Stimulated activated CD8-positive, alpha-beta memory T cell treated with anti-CD3 and anti-CD28 coated beads, Interleukin-7, amount 100 ng/mL, for 4 hours (primary cell): Measurements from ENCODE around the gene TTPAL.

Source experiments
- DNase-seq, 2 donors: peaks; one replicate each; pipeline ENCODE4 v3.0.0-alpha.2; 2020; ENCODE audit warnings: low read depth in 2 of 2

TTPAL gene

DNA sequence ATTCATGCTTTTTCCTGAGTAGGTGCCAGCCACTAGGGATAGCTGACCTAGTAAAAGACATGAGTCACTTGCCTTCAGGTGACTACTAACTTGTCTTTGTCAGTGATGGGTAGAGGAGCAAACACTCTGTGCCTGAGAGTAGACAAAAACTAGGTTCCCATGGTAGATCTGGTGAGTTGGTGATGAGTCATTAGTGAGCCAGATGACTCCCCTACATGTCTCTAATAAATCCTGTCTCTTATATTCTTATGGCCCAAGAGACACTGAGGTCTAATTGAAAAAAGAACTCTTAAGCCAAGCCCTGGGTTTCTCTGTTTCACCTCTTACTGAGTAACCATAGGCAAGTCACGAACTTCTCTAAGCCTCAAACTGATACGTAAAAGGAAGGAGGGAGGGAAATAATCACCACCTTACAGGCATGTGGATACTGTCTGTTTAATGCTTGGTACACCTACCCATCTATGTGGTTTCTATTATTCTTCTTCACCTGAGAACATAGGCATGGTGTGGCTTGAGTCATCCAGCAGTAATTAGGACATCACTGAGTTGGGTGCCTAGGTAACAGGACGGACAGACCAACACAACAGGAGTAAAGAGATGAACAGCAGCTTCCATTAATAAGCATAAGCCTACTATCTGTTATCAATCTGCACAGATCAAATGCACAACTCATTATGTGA, 20.3 kb downstream of the TTPAL start:
- DNase-seq = no peak

DNA sequence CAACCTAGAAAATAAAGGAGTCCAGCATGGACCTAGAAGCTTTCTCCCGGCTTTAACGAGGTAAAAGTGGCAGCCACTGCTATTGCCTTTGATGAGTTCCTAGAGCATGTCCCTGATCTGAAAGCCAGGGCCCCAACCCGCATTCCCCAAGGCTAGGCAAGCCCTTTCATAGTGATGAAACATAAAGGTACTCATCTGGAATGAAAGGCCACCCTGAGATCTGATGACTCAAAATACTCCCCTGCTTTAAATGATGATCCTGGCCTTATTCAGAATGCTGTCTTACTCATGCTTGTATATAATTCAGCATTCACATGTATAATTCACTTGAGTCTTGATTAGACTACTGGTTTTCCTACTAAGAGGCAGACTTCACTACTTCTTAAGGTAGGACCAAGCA, 21.3 kb downstream of the TTPAL start:
- DNase-seq = no peak

- DNase-seq = no peak
Measured at GRCh38 chr20:44497761-44498160, 22.1 kb downstream of the TTPAL start.

DNA sequence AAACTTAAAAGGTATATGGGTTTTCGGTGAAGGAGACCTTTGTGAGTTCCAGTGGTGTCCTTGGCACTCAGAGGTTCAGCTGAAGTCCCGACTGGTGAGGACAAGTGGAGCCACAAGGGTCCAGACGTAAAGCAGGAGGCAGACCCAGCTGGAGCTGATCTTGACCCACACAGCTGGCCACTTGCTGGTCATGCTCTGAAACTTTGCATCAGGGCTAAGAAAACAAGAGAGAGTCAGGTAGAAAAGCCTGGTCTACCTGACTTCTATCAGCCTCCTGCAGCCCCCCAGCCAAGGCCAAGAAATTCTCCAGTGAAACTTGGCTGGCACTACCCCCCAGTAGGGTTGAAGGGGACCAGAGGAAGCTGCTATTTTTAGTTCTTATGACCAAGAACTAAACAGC, 24.5 kb downstream of the TTPAL start:
- DNase-seq = no peak

- DNase-seq = no peak
Measured at GRCh38 chr20:44501448-44501847, 25.8 kb downstream of the TTPAL start.

- no peak for DNase-seq
Measured at GRCh38 chr20:44502968-44503367, 27.3 kb downstream of the TTPAL start.

GRCh38 chr20:44504402-44505307, 29.0 kb downstream of the TTPAL start:
- DNase-seq = no peak

- DNase-seq = no peak
Measured at GRCh38 chr20:44509762-44510161, 34.1 kb downstream of the TTPAL start.

DNA sequence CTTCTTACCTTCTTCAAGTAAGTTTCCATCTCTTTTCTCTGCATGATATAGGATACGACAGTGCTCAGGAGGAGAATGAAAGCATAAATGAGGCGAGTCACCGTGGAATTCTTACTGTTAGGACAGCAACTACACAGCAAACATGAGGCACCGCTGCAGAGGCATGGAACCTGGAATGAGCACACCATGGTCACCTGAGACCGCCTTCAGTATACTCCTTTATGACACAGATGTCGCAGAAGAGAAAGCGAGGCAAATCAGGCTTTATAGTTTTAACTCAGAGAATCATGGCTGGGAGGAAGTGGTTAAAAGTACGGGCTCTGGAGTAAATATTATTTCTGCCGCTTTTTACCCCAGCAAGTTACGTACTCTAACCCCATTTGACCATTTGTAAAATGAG, 38.2 kb downstream of the TTPAL start:
- no peak for DNase-seq

DNA sequence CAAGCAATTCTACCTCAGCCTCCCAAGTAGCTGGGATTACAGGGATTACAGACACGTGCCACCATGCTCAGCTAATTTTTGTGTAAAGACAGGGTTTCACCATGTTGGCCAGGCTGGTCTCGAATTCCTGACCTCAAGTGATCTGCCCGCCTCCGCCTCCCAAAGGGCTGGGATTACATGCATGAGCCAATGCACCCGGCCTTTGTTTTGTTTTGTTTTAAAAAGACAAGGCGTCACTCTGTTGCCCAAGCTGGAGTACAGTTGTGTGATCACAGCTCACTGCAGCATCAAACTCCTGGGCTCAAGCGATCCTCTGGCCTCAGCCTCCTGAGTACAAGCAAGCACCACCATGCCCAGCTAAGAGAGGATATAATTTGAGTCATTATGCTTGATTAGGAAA, 40.8 kb downstream of the TTPAL start:
- DNase-seq = no peak

DNA sequence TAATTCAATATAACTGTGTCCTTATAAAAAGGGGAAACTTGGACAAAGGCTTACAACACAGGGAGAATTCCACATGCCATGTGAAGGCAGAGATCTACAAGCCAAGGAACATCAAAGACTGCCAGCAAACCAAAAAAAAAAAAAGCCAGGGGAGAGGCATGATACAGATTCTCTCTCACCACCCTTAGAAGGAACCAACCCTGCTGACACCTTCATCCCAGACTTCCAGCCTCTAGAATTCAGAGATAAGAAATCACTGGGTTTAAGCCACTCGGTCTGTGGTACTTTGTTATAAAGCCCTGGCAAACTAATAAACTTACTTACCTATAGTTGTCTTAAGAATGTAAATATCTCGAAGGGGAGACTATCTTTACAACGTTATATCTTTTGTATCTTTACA, 41.8 kb downstream of the TTPAL start:
- no peak for DNase-seq

GRCh38 chr20:44518248-44518647, 42.6 kb downstream of the TTPAL start:
- DNase-seq = no peak

- DNase-seq = no peak
Measured at GRCh38 chr20:44520881-44521280, 45.2 kb downstream of the TTPAL start.

GRCh38 chr20:44521484-44522481, 46.1 kb downstream of the TTPAL start, which contains the start of gene SERINC3:
TSS of gene SERINC3 (minus strand) at chr20:44522070. CDS start at chr20:44521951, 119 bp downstream.
- DNase-seq = peak; percentile 90 to 94

DNA sequence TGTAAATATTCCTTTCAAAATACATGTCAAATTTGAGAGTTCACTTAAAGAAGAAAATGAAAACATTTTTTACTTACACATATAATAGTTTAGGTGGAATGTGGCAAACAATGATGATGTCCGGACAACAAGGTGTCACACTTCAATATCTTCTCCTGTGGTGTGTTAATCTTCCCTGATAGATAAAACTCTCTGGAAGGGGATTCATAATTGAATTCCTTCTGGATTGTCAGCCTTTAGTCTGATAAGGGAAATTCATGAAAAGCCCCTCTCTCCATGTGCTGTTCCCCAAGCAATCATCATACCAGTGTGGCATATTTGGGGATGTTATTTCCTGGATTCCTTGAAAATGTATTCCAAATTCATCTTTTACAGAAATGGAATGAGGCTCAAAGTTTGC, 47.2 kb downstream of the TTPAL start:
- no peak for DNase-seq

DNA sequence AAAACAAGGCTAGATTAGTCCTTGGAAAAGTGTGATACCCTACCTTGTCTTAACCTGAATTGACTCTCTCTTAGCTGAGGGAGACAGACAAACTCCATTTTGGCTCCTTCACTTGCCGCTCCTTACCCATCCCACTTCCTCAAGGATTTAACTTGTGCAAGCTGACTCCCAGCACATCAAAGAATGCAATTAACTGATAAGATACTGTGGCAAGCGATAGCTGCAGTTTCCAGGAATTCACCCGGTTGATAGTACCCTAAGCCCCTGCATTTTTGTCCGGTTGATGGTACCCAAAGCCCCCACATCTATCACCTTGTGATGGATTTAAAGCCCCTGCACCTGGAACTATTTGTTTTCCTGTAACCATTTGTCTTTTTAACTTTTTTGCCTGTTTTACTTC, 48.1 kb downstream of the TTPAL start:
- no peak for DNase-seq

DNA sequence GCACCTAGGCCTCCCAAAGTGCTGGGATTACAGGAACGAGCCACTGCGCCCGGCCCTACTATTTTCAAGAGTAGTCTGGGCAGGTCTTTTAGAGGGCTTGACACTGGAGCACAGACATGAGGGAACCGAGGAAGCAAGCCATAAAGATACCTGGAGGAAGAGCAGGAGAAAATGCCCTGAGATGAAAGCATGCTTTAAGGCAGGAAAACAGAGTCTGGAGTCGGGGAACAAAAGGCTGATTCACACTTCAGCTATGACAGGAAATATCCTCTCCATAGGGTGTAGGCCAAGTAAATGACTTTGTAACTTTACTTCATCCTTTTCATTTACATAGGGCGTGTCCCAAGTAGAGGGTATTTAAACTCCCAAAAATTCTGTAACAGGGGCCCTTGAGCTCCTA, 50.5 kb downstream of the TTPAL start:
- no peak for DNase-seq

DNA sequence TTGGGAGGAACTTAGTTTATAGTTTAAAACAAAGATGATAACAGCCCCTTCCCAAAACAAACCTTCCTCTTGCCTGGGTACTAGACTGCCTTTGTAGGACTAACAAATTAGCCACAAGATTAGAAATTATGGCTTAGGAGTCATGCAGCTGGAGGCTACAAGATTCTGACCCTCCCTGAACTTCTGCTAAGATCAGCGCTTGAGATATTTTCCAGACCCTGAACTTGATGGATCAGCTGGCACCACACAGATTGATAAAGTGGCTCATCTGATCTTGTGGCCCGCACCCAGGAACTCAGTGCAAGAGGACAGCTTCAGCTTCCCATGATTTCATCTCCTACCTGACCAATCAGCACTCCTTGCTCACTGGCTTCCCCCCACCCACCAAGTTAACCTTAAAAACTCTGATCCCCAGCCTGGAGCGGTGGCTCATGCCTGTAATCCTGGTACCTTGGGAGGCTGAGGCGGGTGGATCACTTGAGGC, 52.1 kb downstream of the TTPAL start:
- DNase-seq = no peak

GRCh38 chr20:44528309-44528708, 52.6 kb downstream of the TTPAL start:
- DNase-seq = no peak

GRCh38 chr20:44532259-44532980, 56.7 kb downstream of the TTPAL start:
- DNase-seq = no peak

- no peak for DNase-seq
Measured at GRCh38 chr20:44532981-44533331, 57.3 kb downstream of the TTPAL start.
